GM12892 (cell line): ENCODE measurements around the gene SELENOW.
"Not testable (repeated sequence)": the region's sequence is repeated elsewhere in the genome, so short reads cannot be mapped to it uniquely, and the experiment has no call there.

ENCODE experiments used
- DNase-seq: peaks from one replicate; pipeline ENCODE4 v3.0.0; 2011; ENCODE audit not compliant: insufficient read length
- FAIRE-seq: peaks from 2 replicates; lab custom pipeline; 2011; peaks lifted over from hg19 to GRCh38; lab: Jason Lieb, UNC
- POLR2A ChIP-seq: IDR thresholded peaks from 2 replicates; pipeline ENCODE4 v1.6.1; 2011; ENCODE audit warnings: low read depth, low read length, control low read depth
- POLR2AphosphoS5 ChIP-seq: IDR thresholded peaks from 2 replicates; pipeline ENCODE4 v1.6.1; 2011; ENCODE audit warnings: low read depth, low read length, control low read depth
- TAF1 ChIP-seq: IDR thresholded peaks from 2 replicates; pipeline ENCODE4 v1.6.1; 2011; ENCODE audit warnings: low read depth, mild to moderate bottlenecking, control low read depth, low read length, borderline replicate concordance

SELENOW gene

GRCh38 chr19:47776568-47776967 is 1.9 kb upstream of the SELENOW start:
- TF ChIP-seq TAF1 (no peak), POLR2A (no peak), POLR2AphosphoS5 (no peak)
- FAIRE-seq, result no peak
- DNase-seq, result no peak

GRCh38 chr19:47777245-47778048 is 1.1 kb upstream of the SELENOW start:
- DNase-seq, FAIRE-seq: not testable (repeated sequence)

DNA sequence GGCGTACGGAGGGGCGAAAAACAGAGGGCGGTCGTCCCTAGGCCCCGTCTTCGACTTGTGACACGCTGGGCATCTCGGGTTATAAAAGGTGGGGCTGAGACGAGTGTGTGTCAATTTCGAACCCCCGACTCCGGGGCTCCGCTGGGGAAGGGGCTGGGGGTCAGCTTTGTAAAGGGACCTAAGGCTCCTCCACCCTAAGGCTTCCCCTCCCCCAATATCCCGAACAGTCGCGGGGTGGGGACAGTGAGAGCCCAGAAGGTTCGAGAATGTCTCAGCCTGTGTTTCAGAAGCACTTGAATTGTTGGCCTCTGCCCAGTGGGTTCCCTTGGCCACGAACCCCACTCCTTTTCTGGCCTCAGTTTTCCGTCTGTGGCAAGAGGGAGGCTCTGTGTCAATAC is 450 bp downstream of the SELENOW start:
- FAIRE-seq (peak; percentile 42), DNase-seq (no peak)
- TF ChIP-seq TAF1, result no peak
- no peak for TF ChIP-seq POLR2A

- FAIRE-seq (no peak), DNase-seq (no peak)
- TF ChIP-seq TAF1, result no peak
- no peak for TF ChIP-seq POLR2AphosphoS5
- no peak for TF ChIP-seq POLR2A
Measured at GRCh38 chr19:47779524-47780214, 1.2 kb downstream of the SELENOW start.

GRCh38 chr19:47780215-47780551 is 1.7 kb downstream of the SELENOW start:
- no peak for DNase-seq
- no peak for FAIRE-seq
- TF ChIP-seq POLR2A (no peak), TAF1 (no peak), POLR2AphosphoS5 (no peak)

DNA sequence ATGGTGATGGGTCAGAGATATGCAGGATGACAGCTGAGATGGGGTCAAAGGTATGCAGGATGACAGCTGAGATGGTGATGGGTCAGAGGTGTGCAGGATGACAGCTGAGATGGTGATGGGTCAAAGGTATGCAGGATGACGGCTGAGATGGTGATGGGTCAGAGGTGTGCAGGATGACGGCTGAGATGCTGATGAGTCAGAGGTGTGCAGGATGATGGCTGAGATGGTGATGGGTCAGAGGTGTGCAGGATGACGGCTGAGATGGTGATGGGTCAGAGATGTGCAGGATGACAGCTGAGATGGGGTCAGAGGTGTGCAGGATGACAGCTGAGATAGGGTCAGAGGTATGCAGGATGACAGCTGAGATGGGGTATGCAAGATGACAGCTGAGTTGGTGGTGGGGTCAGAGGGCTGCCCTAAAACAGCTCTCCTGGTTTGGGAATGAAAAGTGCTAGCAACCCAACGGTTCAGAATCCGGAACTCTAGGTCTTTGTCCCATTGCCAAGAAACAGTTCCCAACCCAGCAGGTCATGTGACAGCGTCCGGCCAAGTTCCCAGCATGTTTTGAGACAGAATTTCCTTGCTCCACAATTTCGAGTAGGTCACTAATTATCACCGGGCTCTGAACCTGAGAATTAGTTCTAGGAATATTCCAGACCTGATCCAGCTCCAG is 3.2 kb downstream of the SELENOW start:
- TF ChIP-seq POLR2A, result no peak
- no peak for TF ChIP-seq POLR2AphosphoS5
- TF ChIP-seq TAF1, result no peak
- DNase-seq, result no peak
- FAIRE-seq, result no peak

DNA sequence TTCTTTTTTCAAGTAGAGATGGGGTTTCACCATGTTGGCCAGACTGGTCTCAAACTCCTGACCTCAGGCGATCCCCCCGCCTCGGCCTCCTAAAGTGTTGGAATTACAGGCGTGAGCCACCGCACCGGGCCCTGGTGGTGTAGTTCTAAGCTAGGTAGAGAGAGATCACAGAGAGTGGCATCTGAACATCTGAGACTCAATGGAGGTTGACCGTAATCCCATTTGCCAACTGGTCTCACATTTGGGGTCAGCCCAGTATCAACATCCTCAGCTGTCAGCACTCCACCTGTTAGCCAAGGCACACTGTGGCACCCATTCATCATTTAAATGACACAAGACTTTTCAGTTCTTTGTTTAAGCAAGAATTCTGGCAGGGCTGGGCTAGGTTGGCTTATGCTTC is 8.1 kb downstream of the SELENOW start:
- FAIRE-seq, result no peak
- DNase-seq, result no peak

GRCh38 chr19:47787307-47787706 is 8.8 kb downstream of the SELENOW start:
- FAIRE-seq, DNase-seq: not testable (repeated sequence)

More for the DNA sequence above, 8.1 kb downstream of the SELENOW start:
- no peak for TF ChIP-seq POLR2AphosphoS5
- TF ChIP-seq TAF1, result no peak
- no peak for TF ChIP-seq POLR2A

- DNase-seq, FAIRE-seq: not testable (repeated sequence)
Measured at GRCh38 chr19:47789811-47790210, 11.3 kb downstream of the SELENOW start.

GRCh38 chr19:47790398-47790814 is 11.9 kb downstream of the SELENOW start:
- TF ChIP-seq POLR2AphosphoS5 (no peak), TAF1 (no peak), POLR2A (no peak)
- peak; percentile 67 for FAIRE-seq
- peak; percentile 61 for DNase-seq

DNA sequence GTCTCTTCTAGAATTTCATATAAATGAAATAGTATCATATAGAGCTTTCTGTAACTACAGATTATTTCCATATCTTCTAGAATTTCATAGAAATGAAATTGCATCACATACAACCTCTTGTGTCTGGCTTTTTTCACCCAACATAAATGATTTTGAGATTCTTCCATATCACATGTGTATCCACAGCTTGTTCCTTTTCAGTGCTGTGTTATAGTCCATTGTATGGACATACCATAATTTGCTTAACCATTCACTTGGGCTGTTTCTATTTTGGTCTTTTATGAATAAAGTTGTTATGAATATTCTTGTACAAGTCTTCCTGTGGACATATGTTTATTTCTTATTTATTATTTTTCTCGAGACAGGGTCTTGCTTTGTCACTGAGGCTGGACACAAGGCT is 14.1 kb downstream of the SELENOW start:
- FAIRE-seq, result no peak
- DNase-seq, result no peak
- no peak for TF ChIP-seq POLR2A
- TF ChIP-seq POLR2AphosphoS5, result no peak
- TF ChIP-seq TAF1, result no peak

DNA sequence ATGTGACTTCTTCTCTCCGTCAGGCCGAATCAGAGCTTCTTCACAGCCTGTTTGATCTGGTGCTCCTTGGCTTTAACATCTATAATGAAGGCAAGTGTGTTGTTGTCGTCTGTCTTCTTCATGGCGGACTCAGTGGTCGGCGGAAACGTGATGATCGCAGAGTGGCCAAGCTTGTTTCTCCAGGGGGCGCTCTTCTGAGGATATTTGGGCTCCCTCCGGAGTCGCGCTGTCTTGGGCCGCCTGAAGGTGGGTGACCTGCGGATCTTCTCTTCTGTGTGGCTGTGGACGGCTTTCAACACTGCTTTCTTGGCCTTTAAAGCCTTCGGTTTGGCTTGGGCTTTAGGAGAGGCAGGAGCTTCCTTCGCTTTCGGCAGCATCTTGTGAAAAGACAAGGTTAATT is 16.0 kb downstream of the SELENOW start:
- TF ChIP-seq POLR2A, result no peak
- TF ChIP-seq TAF1, result no peak
- TF ChIP-seq POLR2AphosphoS5, result no peak
- FAIRE-seq, result no peak
- no peak for DNase-seq

- FAIRE-seq (no peak), DNase-seq (no peak)
- no peak for TF ChIP-seq POLR2A
- no peak for TF ChIP-seq POLR2AphosphoS5
- no peak for TF ChIP-seq TAF1
Measured at GRCh38 chr19:47796785-47797184, 18.3 kb downstream of the SELENOW start.
